Measurements from ENCODE around the gene PRR7.

DNA sequence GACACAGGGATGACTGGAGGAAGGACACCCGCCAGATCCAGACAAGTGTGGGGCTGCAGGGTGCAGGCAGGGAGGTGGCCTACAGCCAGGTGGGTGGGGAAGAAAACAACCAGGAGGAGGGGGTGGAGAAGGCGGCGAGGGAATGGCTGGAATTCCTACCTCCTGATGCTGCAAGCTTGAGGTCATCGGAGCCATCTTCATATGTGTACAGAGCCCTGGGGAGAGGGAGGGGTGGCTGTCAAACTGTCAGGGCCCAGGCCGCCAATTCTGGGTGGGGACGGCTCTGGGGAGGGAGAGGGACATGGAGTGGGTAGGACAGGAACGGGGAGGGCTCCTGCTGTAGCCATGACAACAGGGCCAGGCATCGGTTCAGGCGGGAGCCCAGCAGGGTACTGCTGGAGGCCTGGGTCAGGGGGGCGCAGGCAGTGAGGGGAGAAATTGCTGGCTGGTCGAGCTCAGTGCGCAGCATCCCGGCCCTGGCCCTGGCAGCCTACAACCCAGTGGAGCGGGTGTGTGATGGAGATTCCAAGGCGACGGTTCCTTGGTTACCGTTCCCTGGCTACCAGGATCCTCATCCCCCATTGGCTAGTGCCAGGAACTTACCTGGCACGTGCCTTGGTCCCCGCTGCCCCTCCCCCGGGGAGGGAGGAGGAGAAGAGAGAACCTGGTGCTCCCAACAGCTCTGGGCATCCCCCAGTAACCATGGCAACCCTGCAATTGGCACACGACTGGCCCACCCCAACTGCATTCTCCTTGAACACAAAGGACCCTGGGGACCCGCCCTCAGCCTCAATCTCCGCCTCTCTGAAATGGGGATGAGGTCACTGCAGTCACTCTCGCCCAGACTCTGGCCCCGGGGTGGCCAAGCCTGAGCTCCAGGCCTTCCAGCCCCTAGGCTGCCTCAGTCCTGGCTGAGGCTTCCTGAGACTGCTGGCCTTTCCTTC lies 22.3 kb downstream of the PRR7 start:
- TF ChIP-seq, protein P1, sequence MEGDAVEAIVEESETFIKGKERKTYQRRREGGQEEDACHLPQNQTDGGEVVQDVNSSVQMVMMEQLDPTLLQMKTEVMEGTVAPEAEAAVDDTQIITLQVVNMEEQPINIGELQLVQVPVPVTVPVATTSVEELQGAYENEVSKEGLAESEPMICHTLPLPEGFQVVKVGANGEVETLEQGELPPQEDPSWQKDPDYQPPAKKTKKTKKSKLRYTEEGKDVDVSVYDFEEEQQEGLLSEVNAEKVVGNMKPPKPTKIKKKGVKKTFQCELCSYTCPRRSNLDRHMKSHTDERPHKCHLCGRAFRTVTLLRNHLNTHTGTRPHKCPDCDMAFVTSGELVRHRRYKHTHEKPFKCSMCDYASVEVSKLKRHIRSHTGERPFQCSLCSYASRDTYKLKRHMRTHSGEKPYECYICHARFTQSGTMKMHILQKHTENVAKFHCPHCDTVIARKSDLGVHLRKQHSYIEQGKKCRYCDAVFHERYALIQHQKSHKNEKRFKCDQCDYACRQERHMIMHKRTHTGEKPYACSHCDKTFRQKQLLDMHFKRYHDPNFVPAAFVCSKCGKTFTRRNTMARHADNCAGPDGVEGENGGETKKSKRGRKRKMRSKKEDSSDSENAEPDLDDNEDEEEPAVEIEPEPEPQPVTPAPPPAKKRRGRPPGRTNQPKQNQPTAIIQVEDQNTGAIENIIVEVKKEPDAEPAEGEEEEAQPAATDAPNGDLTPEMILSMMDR (conservative IDR thresholded peaks at IDR 0.05; ENCODE audit: low read depth, low read length) = no peak
- TF ChIP-seq CEBPB (IDR thresholded peaks at IDR 0.05; ENCODE audit: low read depth, low read length) (no peak), MAZ (IDR thresholded peaks at IDR 0.05; ENCODE audit: borderline replicate concordance, low read depth, low read length) (peak; percentile 47; the same call in 1 of the 2 replicates), POLR2A (IDR thresholded peaks at IDR 0.05; ENCODE audit: low read depth, low read length) (0 out of 2 replicates have a peak, but pooled peaks have one; percentile 11), RAD21 (IDR thresholded peaks at IDR 0.05; ENCODE audit: low read length) (no peak), MAFK (IDR thresholded peaks at IDR 0.05; ENCODE audit: low read depth, low read length) (no peak), FOS (IDR thresholded peaks at IDR 0.05; ENCODE audit: low read depth, low read length) (no peak), SMC3 (IDR thresholded peaks at IDR 0.05; ENCODE audit: low read depth, low read length) (no peak), RFX5 (IDR thresholded peaks at IDR 0.05; ENCODE audit: low read depth, low read length) (no peak), MXI1 (IDR thresholded peaks at IDR 0.05; ENCODE audit: borderline replicate concordance, low read depth, low read length) (0 out of 2 replicates have a peak, but pooled peaks have one; percentile 24), RCOR1 (IDR thresholded peaks at IDR 0.05; ENCODE audit: insufficient replicate concordance, low read length) (no peak), CHD1 (IDR thresholded peaks at IDR 0.05; ENCODE audit: low read depth, low read length) (no peak)
- TF ChIP-seq, protein P2, sequence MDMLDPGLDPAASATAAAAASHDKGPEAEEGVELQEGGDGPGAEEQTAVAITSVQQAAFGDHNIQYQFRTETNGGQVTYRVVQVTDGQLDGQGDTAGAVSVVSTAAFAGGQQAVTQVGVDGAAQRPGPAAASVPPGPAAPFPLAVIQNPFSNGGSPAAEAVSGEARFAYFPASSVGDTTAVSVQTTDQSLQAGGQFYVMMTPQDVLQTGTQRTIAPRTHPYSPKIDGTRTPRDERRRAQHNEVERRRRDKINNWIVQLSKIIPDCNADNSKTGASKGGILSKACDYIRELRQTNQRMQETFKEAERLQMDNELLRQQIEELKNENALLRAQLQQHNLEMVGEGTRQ (IDR thresholded peaks at IDR 0.05; ENCODE audit: low read depth, low read length) = no peak

Measured in IMR-90 (cell line).